Measurements from ENCODE around the gene ZG16B. TPM values are rescaled to one million over a fixed set of nuclear protein-coding genes. Genes with fewer than 3 reads are reported as not detected.

The ZG16B gene
- total RNA-seq, 6 experiments from 2014 or later: 0.24 to 1.6 (median 0.50) TPM; not detected in 2

- TF ChIP-seq CTCF (IDR thresholded peaks at IDR 0.05) (no peak), POLR2A (IDR thresholded peaks at IDR 0.05) (no peak)
- intact Hi-C loops (cut with DNase I): no loop called here
- Histone ChIP-seq H3K36me3 (no peaks in the 10 kb centered on the region), H3K27ac (no peak overlapping the region), H3K27me3 (no peaks in the 10 kb centered on the region), H3K4me3 (no peak overlapping the region), H3K4me1 (no peaks in the 10 kb centered on the region), H3K9me3 (no peaks in the 10 kb centered on the region)
- WGBS (ENCODE audit: insufficient coverage, low coverage, low lambda C conversion rate, missing lambda C conversion rate): 70% methylated on average over 7 of the region's 14 CpGs
- DNase-seq: peak in 1 of 3 donors; percentile 30
- no peak for ATAC-seq
These were observed 2.1 kb upstream of the ZG16B start for GRCh38 chr16:2827831-2828520.

GRCh38 chr16:2828521-2828840 is 1.6 kb upstream of the ZG16B start:
- no peaks in the 10 kb centered on the region for H3K27me3 ChIP-seq
- DNase-seq (peak in 1 of 3 donors; percentile 39), ATAC-seq (no peak)
- no CpG with 5 or more reads among the region's 8 CpGs for WGBS (ENCODE audit: insufficient coverage, low coverage, low lambda C conversion rate, missing lambda C conversion rate)
- intact Hi-C loops (cut with DNase I): no loop called here
- TF ChIP-seq CTCF (IDR thresholded peaks at IDR 0.05) (no peak), POLR2A (IDR thresholded peaks at IDR 0.05) (no peak)
- no peaks in the 10 kb centered on the region for H3K4me1 ChIP-seq
- no peak overlapping the region for H3K4me3 ChIP-seq
- no peak overlapping the region for H3K27ac ChIP-seq
- H3K9me3 ChIP-seq: no peaks in the 10 kb centered on the region
- H3K36me3 ChIP-seq: no peaks in the 10 kb centered on the region

- no peaks in the 10 kb centered on the region for H3K27me3 ChIP-seq
- ATAC-seq (no peak), DNase-seq (peak in 1 of 3 donors; percentile 27)
- no peaks in the 10 kb centered on the region for H3K9me3 ChIP-seq
- no peak overlapping the region for H3K27ac ChIP-seq
- no peaks in the 10 kb centered on the region for H3K4me1 ChIP-seq
- intact Hi-C loops (cut with DNase I): no loop called here
- no peaks in the 10 kb centered on the region for H3K36me3 ChIP-seq
- 83% methylated on average over 14 of the region's 17 CpGs for WGBS (ENCODE audit: insufficient coverage, low coverage, low lambda C conversion rate, missing lambda C conversion rate)
- no peak for TF ChIP-seq POLR2A (IDR thresholded peaks at IDR 0.05)
- TF ChIP-seq CTCF (IDR thresholded peaks at IDR 0.05): no peak
- no peak overlapping the region for H3K4me3 ChIP-seq
These were observed 1.1 kb upstream of the ZG16B start for GRCh38 chr16:2828876-2829430.

- intact Hi-C loops (cut with DNase I): no loop called here
- no peak for TF ChIP-seq POLR2A (IDR thresholded peaks at IDR 0.05)
- TF ChIP-seq CTCF (IDR thresholded peaks at IDR 0.05): no peak
- ATAC-seq (peak in 1 of 4 donors; percentile 5), DNase-seq (no peak)
- Histone ChIP-seq H3K36me3 (no peaks in the 10 kb centered on the region), H3K4me3 (no peak overlapping the region), H3K27me3 (no peaks in the 10 kb centered on the region), H3K27ac (no peak overlapping the region), H3K9me3 (no peaks in the 10 kb centered on the region), H3K4me1 (no peaks in the 10 kb centered on the region)
- WGBS (ENCODE audit: insufficient coverage, low coverage, low lambda C conversion rate, missing lambda C conversion rate): 88% methylated on average over 1 of the region's 5 CpGs
These were observed 222 bp downstream of the ZG16B start for GRCh38 chr16:2830355-2830695.

Data from right lobe of liver (tissue), 6 donors.